Sciatic nerve (tissue), 2 donors: Measurements from ENCODE around the gene SRC. TPM values are rescaled to one million over a fixed set of nuclear protein-coding genes. Genes with fewer than 3 reads are reported as not detected.

Experiments
- ATAC-seq: fragments of 200-7000 bp; cut with Tn5 transposase; one replicate; pipeline ENCODE4 v1.9.1; 2020; ENCODE audit warnings: mild to moderate bottlenecking, moderate library complexity
- DNase-seq: peaks from one replicate; pipeline ENCODE4 v3.0.0-alpha.2; 2020; ENCODE audit warnings: low spot score
- intact Hi-C: fragments of 100-400 bp; cut with DNase I; formaldehyde crosslinking; loops from one replicate; pipeline ENCODE4 v1.14.2; 2022
- total RNA-seq: library from RNA; stranded (reverse); fragmentation: NEBNext Ultra II Directional; extraction: Animal tissue kit (Norgen Biotek cat#: 25700); gene quantifications from one replicate; pipeline ENCODE4 v1.2.1, GENCODE V29; 2021
- donor health status: DM: no; HTN: no; CAD: no.
- donor health status: DM: no; HTN: no; CAD: no.

SRC gene
- total RNA-seq, 1 donor from 2014 or later, result 23.7 TPM

- intact Hi-C loops, result loop anchor here (10.0 kb wide), 1 partner anchor 112 kb away; no protein-coding TSS in a partner anchor
- ATAC-seq (no peak), DNase-seq (peak; percentile 54)
These were observed 40.7 kb downstream of the SRC start for GRCh38 chr20:37386505-37387251.

- ATAC-seq (no peak), DNase-seq (no peak)
- intact Hi-C loops, result loop anchor here (10.0 kb wide), 1 partner anchor 113 kb away; no protein-coding TSS in a partner anchor
These were observed 41.8 kb downstream of the SRC start for GRCh38 chr20:37387519-37388269.

GRCh38 chr20:37388831-37389230, 42.9 kb downstream of the SRC start:
- no peak for DNase-seq
- ATAC-seq, result no peak
- intact Hi-C loops, result loop anchor here (10.0 kb wide), 1 partner anchor 114 kb away; no protein-coding TSS in a partner anchor

GRCh38 chr20:37389241-37389747, 43.4 kb downstream of the SRC start:
- intact Hi-C loops, result loop anchor here (10.0 kb wide), 1 partner anchor 114 kb away; no protein-coding TSS in a partner anchor
- DNase-seq (no peak), ATAC-seq (no peak)

- intact Hi-C loops, result loop anchor here (10.0 kb wide), 1 partner anchor 115 kb away; no protein-coding TSS in a partner anchor
- no peak for DNase-seq
These were observed 43.9 kb downstream of the SRC start for GRCh38 chr20:37389844-37390275.

GRCh38 chr20:37390503-37390890, 44.6 kb downstream of the SRC start:
- intact Hi-C loops, result no loop called here
- no peak for DNase-seq
- ATAC-seq, result no peak

More at GRCh38 chr20:37389844-37390275, 43.9 kb downstream of the SRC start:
- no peak for ATAC-seq

- ATAC-seq (no peak), DNase-seq (no peak)
- intact Hi-C loops, result no loop called here
These were observed 45.1 kb downstream of the SRC start for GRCh38 chr20:37390891-37391525.

GRCh38 chr20:37392441-37393195, 46.7 kb downstream of the SRC start:
- DNase-seq, result no peak
- intact Hi-C loops, result no loop called here
- ATAC-seq, result no peak

GRCh38 chr20:37393196-37393862, 47.4 kb downstream of the SRC start:
- DNase-seq (no peak), ATAC-seq (no peak)
- intact Hi-C loops, result no loop called here

GRCh38 chr20:37393863-37394542, 48.1 kb downstream of the SRC start:
- DNase-seq (peak; percentile 53), ATAC-seq (no peak)
- intact Hi-C loops, result no loop called here

GRCh38 chr20:37394543-37395409, 48.8 kb downstream of the SRC start:
- DNase-seq (no peak), ATAC-seq (peak; percentile 5)
- intact Hi-C loops, result no loop called here

- peak; percentile 20 for ATAC-seq
- no peak for DNase-seq
- intact Hi-C loops, result no loop called here
These were observed 49.5 kb downstream of the SRC start for GRCh38 chr20:37395410-37395797.

- DNase-seq, result peak; percentile 58
- intact Hi-C loops, result no loop called here
- peak; percentile 29 for ATAC-seq
These were observed 50.0 kb downstream of the SRC start for GRCh38 chr20:37395921-37396415.

- ATAC-seq (no peak), DNase-seq (peak; percentile 54)
- intact Hi-C loops, result no loop called here
These were observed 50.6 kb downstream of the SRC start for GRCh38 chr20:37396416-37397075.

GRCh38 chr20:37397076-37397953, 51.4 kb downstream of the SRC start:
- intact Hi-C loops, result no loop called here
- ATAC-seq (no peak), DNase-seq (peak; percentile 51)
